Measurements from ENCODE around the gene TRIP13.

GRCh38 chr5:859798-860296, 32.8 kb upstream of the TRIP13 start:
- TF ChIP-seq CTCF (IDR thresholded peaks at IDR 0.05) (no peak), POLR2A (IDR thresholded peaks at IDR 0.05) (no peak)

Data from lower leg skin (tissue), 3 donors.